Activated CD8-positive, alpha-beta memory T cell treated with anti-CD3 and anti-CD28 coated beads, Interleukin-2, amount 50 U/mL, for 24 hours (primary cell): Measurements from ENCODE around the gene CHD2.
"Not testable (repeated sequence)": the region's sequence is repeated elsewhere in the genome, so short reads cannot be mapped to it uniquely, and the experiment has no call there.

Source experiments
- DNase-seq: peaks from one replicate; pipeline ENCODE4 v3.0.0-alpha.2; 2020; ENCODE audit errors: extremely low read depth

CHD2 gene

GRCh38 chr15:93019971-93020370 lies 119.8 kb downstream of the CHD2 start:
- no peak for DNase-seq

- DNase-seq: no peak
Measured at GRCh38 chr15:93020976-93021772, 121.0 kb downstream of the CHD2 start.

- DNase-seq: no peak
Measured at GRCh38 chr15:93024293-93024692, 124.2 kb downstream of the CHD2 start.

GRCh38 chr15:93024716-93025624 lies 124.8 kb downstream of the CHD2 start:
- no peak for DNase-seq

- no peak for DNase-seq
Measured at GRCh38 chr15:93025625-93025982, 125.5 kb downstream of the CHD2 start.

- DNase-seq: no peak
Measured at GRCh38 chr15:93026380-93026817, 126.3 kb downstream of the CHD2 start.

- no peak for DNase-seq
Measured at GRCh38 chr15:93027413-93027812, 127.3 kb downstream of the CHD2 start.

GRCh38 chr15:93028111-93028631 lies 128.0 kb downstream of the CHD2 start:
- DNase-seq: no peak

- no peak for DNase-seq
Measured at GRCh38 chr15:93028632-93029213, 128.6 kb downstream of the CHD2 start.

GRCh38 chr15:93029214-93029835 lies 129.2 kb downstream of the CHD2 start:
- DNase-seq: no peak

GRCh38 chr15:93029836-93030429 lies 129.8 kb downstream of the CHD2 start:
- DNase-seq: no peak

GRCh38 chr15:93030430-93031102 lies 130.4 kb downstream of the CHD2 start:
- peak; percentile 25 for DNase-seq

GRCh38 chr15:93031103-93031464 lies 131.0 kb downstream of the CHD2 start:
- DNase-seq: no peak

GRCh38 chr15:93031557-93032384 lies 131.6 kb downstream of the CHD2 start:
- not testable (repeated sequence) for DNase-seq

- DNase-seq: not testable (repeated sequence)
Measured at GRCh38 chr15:93032515-93033206, 132.5 kb downstream of the CHD2 start.

GRCh38 chr15:93033434-93034045 lies 133.4 kb downstream of the CHD2 start:
- no peak for DNase-seq

- no peak for DNase-seq
Measured at GRCh38 chr15:93034512-93034911, 134.4 kb downstream of the CHD2 start.

- no peak for DNase-seq
Measured at GRCh38 chr15:93035092-93035915, 135.2 kb downstream of the CHD2 start.
